CD4-positive, alpha-beta T cell (primary cell): Measurements from ENCODE around the gene YKT6. TPM values are rescaled to one million over a fixed set of nuclear protein-coding genes. Genes with fewer than 3 reads are reported as not detected.

Source experiments
- ATAC-seq: fragments of 200-7000 bp; cut with Tn5 transposase; one replicate; pipeline ENCODE4 v1.10.0; 2022; ENCODE audit warnings: mild to moderate bottlenecking; ENCODE audit not compliant: poor library complexity
- CTCF ChIA-PET: fragments of 350-600 bp; sonication (Branson Sonifier 250); formaldehyde crosslinking; loops from one replicate; lab custom pipeline; 2021; ENCODE audit warnings: antibody characterized with exemption, inconsistent platforms; lab: Charles Lee
- POLR2A ChIA-PET: fragments of 350-600 bp; sonication (Branson Sonifier 250); formaldehyde crosslinking; loops from one replicate; lab custom pipeline; 2021; ENCODE audit warnings: antibody characterized with exemption, inconsistent platforms; lab: Charles Lee
- DNase-seq, 14 experiments: peaks; one replicate each; pipeline ENCODE4 v3.0.0-alpha.2; 2013 to 2020; ENCODE audit warnings: mixed read lengths in 2 of 14
- H3K27ac ChIP-seq, 2 donors: one replicate each; pipeline versions ENCODE4 v1.5.1 to v1.7.0; 2013; ENCODE audit warnings: low read length in 2 of 2, low read depth in 1 of 2, mild to moderate bottlenecking in 1 of 2
- H3K27me3 ChIP-seq, 2 experiments: 1 replicate in 1 of 2; 2 replicates in 1 of 2; pipeline versions ENCODE4 v1.6.1 to v1.7.0; 2013; ENCODE audit warnings: low read length in 2 of 2, control low read depth in 1 of 2, mild to moderate bottlenecking in 1 of 2, moderate library complexity in 1 of 2; ENCODE audit not compliant: insufficient read depth in 2 of 2, control insufficient read depth in 1 of 2
- H3K36me3 ChIP-seq: one replicate; pipeline ENCODE4 v1.6.1; 2013; ENCODE audit warnings: low read length, control low read depth; ENCODE audit not compliant: insufficient read depth
- H3K4me1 ChIP-seq: one replicate; pipeline ENCODE4 v1.6.1; 2013; ENCODE audit warnings: low read length, control low read depth; ENCODE audit not compliant: insufficient read depth
- H3K4me3 ChIP-seq: one replicate; pipeline ENCODE4 v1.5.1; 2013; ENCODE audit warnings: mild to moderate bottlenecking, low read length, moderate library complexity
- H3K9me3 ChIP-seq, 2 experiments: 1 replicate in 1 of 2; 2 replicates in 1 of 2; pipeline versions ENCODE4 v1.6.1 to v1.7.0; 2013; ENCODE audit warnings: low read length in 2 of 2, mild to moderate bottlenecking in 2 of 2, control low read depth in 1 of 2, moderate library complexity in 1 of 2; ENCODE audit not compliant: control insufficient read depth in 1 of 2, insufficient read depth in 1 of 2
- H3K27ac Mint-ChIP-seq: one replicate; pipeline ENCODE4 v1.8.0; 2020; ENCODE audit warnings: mixed read lengths
- H3K27me3 Mint-ChIP-seq: one replicate; pipeline ENCODE4 v1.8.0; 2021; ENCODE audit warnings: mixed read lengths
- H3K36me3 Mint-ChIP-seq: one replicate; pipeline ENCODE4 v1.8.0; 2021; ENCODE audit warnings: low read depth, mixed read lengths
- H3K4me1 Mint-ChIP-seq: one replicate; pipeline ENCODE4 v1.8.0; 2021; ENCODE audit warnings: low read depth, mixed read lengths
- H3K4me3 Mint-ChIP-seq: one replicate; pipeline ENCODE4 v1.8.0; 2020; ENCODE audit warnings: mild to moderate bottlenecking, mixed read lengths
- H3K9me3 Mint-ChIP-seq: one replicate; pipeline ENCODE4 v1.8.0; 2020; ENCODE audit warnings: mixed read lengths
- CTCF ChIP-seq: fragments of 200-600 bp; IDR thresholded peaks from one replicate; pipeline ENCODE4 v1.8.0; 2022; ENCODE audit warnings: antibody characterized with exemption, mild to moderate bottlenecking
- intact Hi-C, 2 experiments: fragments of 100-400 bp; cut with DNase I in 1 of 2; cut with micrococcal nuclease in 1 of 2; formaldehyde crosslinking; loops; one replicate each; pipeline versions ENCODE4 v1.15.1 to v1.9.0; 2023 to 2025; cut with DNase I, micrococcal nuclease
- total RNA-seq, 174 experiments: library from RNA in 2 of 174; stranded (reverse) in 2 of 174; gene quantifications; one replicate each; pipeline ENCODE4 v1.2.3 and lab custom pipeline; 2021 to 2026

YKT6 gene
- total RNA-seq, 2 experiments from 2014 or later, result 85.0 to 86.4 TPM

GRCh38 chr7:44211126-44211675 lies 10.4 kb downstream of the YKT6 start:
- intact Hi-C loops, result no loop called here
- peaks cover 71% of the 10 kb centered on the region for H3K36me3 Mint-ChIP-seq
- H3K36me3 ChIP-seq, result peaks cover 73% of the 10 kb centered on the region
- H3K4me3 ChIP-seq, result no peak overlapping the region
- no peak for DNase-seq
- no peaks in the 10 kb centered on the region for H3K9me3 ChIP-seq
- H3K27ac Mint-ChIP-seq, result no peak overlapping the region
- POLR2A ChIA-PET, result no interaction called here
- ATAC-seq, result no peak
- no peak overlapping the region for H3K4me3 Mint-ChIP-seq
- CTCF ChIA-PET, result no interaction called here
- H3K4me1 ChIP-seq, result no peaks in the 10 kb centered on the region
- H3K27ac ChIP-seq, result no peak overlapping the region
- H3K9me3 Mint-ChIP-seq, result no peaks in the 10 kb centered on the region
- no peak for TF ChIP-seq CTCF
- no peaks in the 10 kb centered on the region for H3K27me3 Mint-ChIP-seq
- H3K4me1 Mint-ChIP-seq, result no peaks in the 10 kb centered on the region
- no peaks in the 10 kb centered on the region for H3K27me3 ChIP-seq

- ATAC-seq (no peak), DNase-seq (no peak)
- Histone ChIP-seq H3K36me3 (peaks cover 67% of the 10 kb centered on the region), H3K4me3 (no peak overlapping the region), H3K9me3 (no peaks in the 10 kb centered on the region), H3K4me1 (no peaks in the 10 kb centered on the region), H3K27ac (no peak overlapping the region), H3K27me3 (no peaks in the 10 kb centered on the region)
- ChIA-PET CTCF (no interaction called here), POLR2A (interaction anchor here (1.3 kb wide), 1 partner anchor 278 kb away, joined by 3 read pairs; no protein-coding TSS in a partner anchor)
- H3K9me3 Mint-ChIP-seq, result no peaks in the 10 kb centered on the region
- H3K4me1 Mint-ChIP-seq, result no peaks in the 10 kb centered on the region
- H3K4me3 Mint-ChIP-seq, result no peak overlapping the region
- intact Hi-C loops, result no loop called here
- H3K27me3 Mint-ChIP-seq, result no peaks in the 10 kb centered on the region
- no peak overlapping the region for H3K27ac Mint-ChIP-seq
- no peak for TF ChIP-seq CTCF
- H3K36me3 Mint-ChIP-seq, result peaks cover 63% of the 10 kb centered on the region
Measured at GRCh38 chr7:44212018-44212417, 11.2 kb downstream of the YKT6 start.

- Histone ChIP-seq H3K9me3 (no peaks in the 10 kb centered on the region), H3K27me3 (no peaks in the 10 kb centered on the region), H3K4me1 (no peaks in the 10 kb centered on the region), H3K36me3 (peaks cover 60% of the 10 kb centered on the region), H3K27ac (no peak overlapping the region), H3K4me3 (no peak overlapping the region)
- intact Hi-C loops, result no loop called here
- Mint-ChIP-seq H3K4me1 (no peaks in the 10 kb centered on the region), H3K4me3 (no peak overlapping the region), H3K27me3 (no peaks in the 10 kb centered on the region), H3K36me3 (peaks cover 59% of the 10 kb centered on the region), H3K27ac (no peak overlapping the region), H3K9me3 (no peaks in the 10 kb centered on the region)
- no peak for DNase-seq
- ChIA-PET POLR2A (interaction anchor here (1.3 kb wide), 1 partner anchor 277 kb away, joined by 3 read pairs; no protein-coding TSS in a partner anchor), CTCF (no interaction called here)
- no peak for TF ChIP-seq CTCF
- no peak for ATAC-seq
Measured at GRCh38 chr7:44212581-44213184, 11.9 kb downstream of the YKT6 start.
